GM13976 (cell line): ENCODE data around the gene PRRC2A.

Experiments
- DNase-seq: peaks from one replicate; pipeline ENCODE4 v3.0.0; 2012; ENCODE audit warnings: low spot score
- CTCF ChIP-seq: IDR thresholded peaks from 2 replicates; pipeline ENCODE4 v1.5.1; 2012; ENCODE audit warnings: borderline replicate concordance, mild to moderate bottlenecking; ENCODE audit not compliant: insufficient read depth; ENCODE audit errors: extremely low read depth, missing control alignments, control extremely low read depth
- in situ Hi-C: fragments of 300-500 bp; cut with MboI; formaldehyde crosslinking; loops from one replicate; pipeline ENCODE4 v1.12.0; 2022; ENCODE audit warnings: low sequenced_read_pairs, mixed read lengths, inconsistent platforms; ENCODE audit not compliant: unreplicated experiment

The PRRC2A gene

GRCh38 chr6:31579546-31580437 lies 40.7 kb upstream of the PRRC2A start:
- TF ChIP-seq CTCF, result no peak
- in situ Hi-C loops, result no loop called here
- DNase-seq, result no peak

GRCh38 chr6:31580438-31580740 lies 40.1 kb upstream of the PRRC2A start:
- in situ Hi-C loops, result no loop called here
- no peak for DNase-seq
- TF ChIP-seq CTCF, result no peak

GRCh38 chr6:31580807-31581433 lies 39.6 kb upstream of the PRRC2A start:
- in situ Hi-C loops, result no loop called here
- DNase-seq, result peak; percentile 89
- TF ChIP-seq CTCF, result peak; percentile 98

GRCh38 chr6:31581434-31582229 lies 38.9 kb upstream of the PRRC2A start:
- DNase-seq, result no peak
- in situ Hi-C loops, result no loop called here
- TF ChIP-seq CTCF, result no peak

- in situ Hi-C loops, result no loop called here
Measured at GRCh38 chr6:31582230-31582643, 38.3 kb upstream of the PRRC2A start, which contains the start of gene LTB. LTB (minus strand) TSS chr6:31582424; CDS start chr6:31582417, 7 bp downstream.

More at GRCh38 chr6:31582230-31582643, 38.3 kb upstream of the PRRC2A start, which contains the start of gene LTB:
- no peak for TF ChIP-seq CTCF
- no peak for DNase-seq
